ENCODE measurements around the gene LIMA1.
"Not testable (repeated sequence)": the region's sequence is repeated elsewhere in the genome, so short reads cannot be mapped to it uniquely, and the experiment has no call there.

The LIMA1 gene

GRCh38 chr12:50283229-50283923, at the start of gene LIMA1:
Gene LIMA1 (minus strand): TSS chr12:50283520. CDS start chr12:50248751, 34,769 bp downstream.
- intact Hi-C loops (cut with DNase I), result no loop called here

GRCh38 chr12:50331745-50332144, 48.4 kb upstream of the LIMA1 start:
- intact Hi-C loops (cut with DNase I), result no loop called here
- no peak for DNase-seq

More at GRCh38 chr12:50283229-50283923, at the start of gene LIMA1:
- DNase-seq, result peak; percentile 78 to 97 (median 92)

- intact Hi-C loops (cut with DNase I); DNase-seq: not testable (repeated sequence)
These were observed 45.3 kb upstream of the LIMA1 start for GRCh38 chr12:50328664-50329063.

GRCh38 chr12:50326590-50327284, 43.4 kb upstream of the LIMA1 start:
- intact Hi-C loops (cut with DNase I), result no loop called here
- DNase-seq, result peak in 1 of 42 donors; percentile 1

GRCh38 chr12:50325890-50326391, 42.6 kb upstream of the LIMA1 start:
- intact Hi-C loops (cut with DNase I), result no loop called here
- DNase-seq, result no peak

GRCh38 chr12:50324770-50325169, 41.5 kb upstream of the LIMA1 start:
- intact Hi-C loops (cut with DNase I); DNase-seq: not testable (repeated sequence)

GRCh38 chr12:50324077-50324476, 40.8 kb upstream of the LIMA1 start:
- DNase-seq, result not testable (repeated sequence)

GRCh38 chr12:50322206-50322605, 38.9 kb upstream of the LIMA1 start:
- no peak for DNase-seq
- intact Hi-C loops (cut with DNase I), result no loop called here

More at GRCh38 chr12:50324077-50324476, 40.8 kb upstream of the LIMA1 start:
- intact Hi-C loops (cut with DNase I), result not testable (repeated sequence)

- no peak for DNase-seq
- intact Hi-C loops (cut with DNase I), result no loop called here
These were observed 33.9 kb upstream of the LIMA1 start for GRCh38 chr12:50317203-50317602.

GRCh38 chr12:50315803-50316202, 32.5 kb upstream of the LIMA1 start:
- DNase-seq, result no peak
- intact Hi-C loops (cut with DNase I), result no loop called here

- intact Hi-C loops (cut with DNase I), result no loop called here
- no peak for DNase-seq
These were observed 31.5 kb upstream of the LIMA1 start for GRCh38 chr12:50314636-50315312.

GRCh38 chr12:50313971-50314370, 30.7 kb upstream of the LIMA1 start:
- DNase-seq; intact Hi-C loops (cut with DNase I): not testable (repeated sequence)

- intact Hi-C loops (cut with DNase I), result no loop called here
- DNase-seq, result no peak
These were observed 30.1 kb upstream of the LIMA1 start for GRCh38 chr12:50313256-50313931.

- DNase-seq; intact Hi-C loops (cut with DNase I): not testable (repeated sequence)
These were observed 28.7 kb upstream of the LIMA1 start for GRCh38 chr12:50311858-50312609.

- DNase-seq, result no peak
- intact Hi-C loops (cut with DNase I), result no loop called here
These were observed 26.6 kb upstream of the LIMA1 start for GRCh38 chr12:50309950-50310349.

GRCh38 chr12:50302686-50303085, 19.4 kb upstream of the LIMA1 start:
- intact Hi-C loops (cut with DNase I), result no loop called here
- DNase-seq, result no peak

- intact Hi-C loops (cut with DNase I), result no loop called here
- DNase-seq, result no peak
These were observed 14.7 kb upstream of the LIMA1 start for GRCh38 chr12:50297996-50298395.

- intact Hi-C loops (cut with DNase I), result no loop called here
- DNase-seq, result no peak
These were observed 13.7 kb upstream of the LIMA1 start for GRCh38 chr12:50297027-50297426.

- intact Hi-C loops (cut with DNase I), result no loop called here
- DNase-seq, result no peak
These were observed 13.2 kb upstream of the LIMA1 start for GRCh38 chr12:50296554-50296953.

Data from head of caudate nucleus (tissue), 42 donors.